GM12892 (cell line): ENCODE results near the gene MPPE1.

Experiments used
- POLR2A ChIP-seq: IDR thresholded peaks from 2 replicates; pipeline ENCODE4 v1.6.1; 2011; ENCODE audit warnings: low read depth, low read length, control low read depth
- TAF1 ChIP-seq: IDR thresholded peaks from 2 replicates; pipeline ENCODE4 v1.6.1; 2011; ENCODE audit warnings: low read depth, mild to moderate bottlenecking, control low read depth, low read length, borderline replicate concordance

- TF ChIP-seq TAF1 (no peak), POLR2A (no peak)
These were observed 57.3 kb downstream of the MPPE1 start for GRCh38 chr18:11850821-11851145.
